Thymus (tissue), 11 donors: ENCODE measurements around the gene GRK5. TPM values are rescaled to one million over a fixed set of nuclear protein-coding genes. Genes with fewer than 3 reads are reported as not detected.

ENCODE experiments used
- DNase-seq, 9 donors: peaks; one replicate each; pipeline ENCODE4 v3.0.0-alpha.2; 2013; ENCODE audit warnings: low spot score in 9 of 9, low read depth in 6 of 9, missing footprints in 1 of 9
- H3K27ac ChIP-seq, 2 donors: one replicate each; pipeline ENCODE4 v1.5.1; 2013; ENCODE audit warnings: control low read depth in 1 of 2, low read depth in 1 of 2, low read length in 1 of 2, mild to moderate bottlenecking in 1 of 2, moderate library complexity in 1 of 2
- H3K27me3 ChIP-seq, 2 donors: one replicate each; pipeline ENCODE4 v1.5.1; 2013; ENCODE audit warnings: low read length in 1 of 2; ENCODE audit not compliant: control insufficient read depth in 2 of 2, insufficient read depth in 1 of 2
- H3K36me3 ChIP-seq, 2 donors: one replicate each; pipeline ENCODE4 v1.5.1; 2013; ENCODE audit warnings: low read length in 1 of 2, mild to moderate bottlenecking in 1 of 2, moderate library complexity in 1 of 2; ENCODE audit not compliant: control insufficient read depth in 2 of 2, insufficient read depth in 2 of 2
- H3K4me1 ChIP-seq, 2 donors: one replicate each; pipeline ENCODE4 v1.5.1; 2013; ENCODE audit warnings: low read length in 2 of 2; ENCODE audit not compliant: control insufficient read depth in 2 of 2, insufficient read depth in 2 of 2
- H3K4me3 ChIP-seq, 2 donors: one replicate each; pipeline ENCODE4 v1.5.1; 2013; ENCODE audit warnings: low read length in 2 of 2, control low read depth in 1 of 2, mild to moderate bottlenecking in 1 of 2
- H3K9me3 ChIP-seq, 2 donors: one replicate each; pipeline ENCODE4 v1.5.1; 2013; ENCODE audit warnings: low read length in 1 of 2, mild to moderate bottlenecking in 1 of 2; ENCODE audit not compliant: control insufficient read depth in 2 of 2, insufficient read depth in 1 of 2
- WGBS: extraction: QIAGEN DNeasy Blood & Tissue Kit; methylation state at CpG from one replicate; pipeline ENCODE4 v1.1.7; 2013; 5-methylcytosine and 5-hydroxymethylcytosine counted together
- polyA plus RNA-seq: library from polyadenylated mRNA; stranded (reverse); fragments of 200-250 nt; gene quantifications from one replicate; pipeline ENCODE4 v1.2.3, GENCODE V29; 2013
- total RNA-seq: library from RNA; stranded (reverse); fragments of 120-200 nt; gene quantifications from one replicate; pipeline ENCODE4 v1.2.4, GENCODE V29; 2013
- donor health status: healthy.

The GRK5 gene
- total and polyA plus RNA-seq, 2 donors: 14.4 to 18.5 TPM

GRCh38 chr10:119391440-119392251, 184.3 kb downstream of the GRK5 start:
- peaks cover 0 to 5% of the 10 kb centered on the region in 2 donors for H3K4me1 ChIP-seq
- no peaks in the 10 kb centered on the region for H3K27me3 ChIP-seq
- WGBS: 92% methylated on average over 18 of the region's 18 CpGs
- H3K9me3 ChIP-seq: no peaks in the 10 kb centered on the region
- peaks cover 0 to 5% of the 10 kb centered on the region in 2 donors for H3K36me3 ChIP-seq
- H3K4me3 ChIP-seq: no peak overlapping the region
- no peak for DNase-seq
- H3K27ac ChIP-seq: no peak overlapping the region

GRCh38 chr10:119393019-119393418, 185.6 kb downstream of the GRK5 start:
- Histone ChIP-seq H3K4me3 (no peak overlapping the region), H3K27me3 (no peaks in the 10 kb centered on the region), H3K4me1 (peaks cover 0 to 5% of the 10 kb centered on the region in 2 donors), H3K9me3 (no peaks in the 10 kb centered on the region), H3K27ac (no peak overlapping the region), H3K36me3 (peaks cover 8 to 16% of the 10 kb centered on the region in 2 donors)
- no peak for DNase-seq
- WGBS: 95% methylated on average over 13 of the region's 13 CpGs

- DNase-seq: no peak
- Histone ChIP-seq H3K4me3 (no peak overlapping the region), H3K36me3 (peaks cover 8 to 20% of the 10 kb centered on the region in 2 donors), H3K27ac (no peak overlapping the region), H3K4me1 (peaks cover 0 to 5% of the 10 kb centered on the region in 2 donors), H3K9me3 (no peaks in the 10 kb centered on the region), H3K27me3 (no peaks in the 10 kb centered on the region)
- WGBS: 90% methylated on average over 11 of the region's 11 CpGs
These were observed 186.1 kb downstream of the GRK5 start for GRCh38 chr10:119393421-119393820.

DNA sequence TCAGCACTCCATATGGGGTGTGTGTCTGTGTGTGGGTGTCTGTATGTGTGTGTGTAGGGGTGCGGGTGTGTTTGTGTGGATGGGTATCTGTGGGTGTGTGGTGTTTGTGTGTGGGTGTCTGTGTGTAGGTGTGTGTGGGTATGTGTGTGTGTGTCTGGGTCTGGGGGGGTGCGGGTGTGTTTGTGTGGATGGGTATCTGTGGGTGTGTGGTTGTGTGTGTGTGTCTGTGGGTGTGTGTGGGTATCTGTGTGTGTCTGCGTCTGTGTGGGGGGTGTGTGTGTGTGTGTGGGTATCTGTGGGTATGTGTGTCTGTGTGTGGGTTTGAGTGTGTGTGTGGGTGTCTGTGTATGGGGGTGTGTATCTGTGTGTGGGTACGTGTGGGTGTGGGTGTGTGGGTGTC, 186.5 kb downstream of the GRK5 start:
- DNase-seq: no peak
- Histone ChIP-seq H3K4me1 (peaks cover 0 to 5% of the 10 kb centered on the region in 2 donors), H3K4me3 (no peak overlapping the region), H3K27ac (no peak overlapping the region), H3K9me3 (no peaks in the 10 kb centered on the region), H3K36me3 (peaks cover 8 to 17% of the 10 kb centered on the region in 2 donors), H3K27me3 (no peaks in the 10 kb centered on the region)
- WGBS: 95% methylated on average over 4 of the region's 4 CpGs

DNA sequence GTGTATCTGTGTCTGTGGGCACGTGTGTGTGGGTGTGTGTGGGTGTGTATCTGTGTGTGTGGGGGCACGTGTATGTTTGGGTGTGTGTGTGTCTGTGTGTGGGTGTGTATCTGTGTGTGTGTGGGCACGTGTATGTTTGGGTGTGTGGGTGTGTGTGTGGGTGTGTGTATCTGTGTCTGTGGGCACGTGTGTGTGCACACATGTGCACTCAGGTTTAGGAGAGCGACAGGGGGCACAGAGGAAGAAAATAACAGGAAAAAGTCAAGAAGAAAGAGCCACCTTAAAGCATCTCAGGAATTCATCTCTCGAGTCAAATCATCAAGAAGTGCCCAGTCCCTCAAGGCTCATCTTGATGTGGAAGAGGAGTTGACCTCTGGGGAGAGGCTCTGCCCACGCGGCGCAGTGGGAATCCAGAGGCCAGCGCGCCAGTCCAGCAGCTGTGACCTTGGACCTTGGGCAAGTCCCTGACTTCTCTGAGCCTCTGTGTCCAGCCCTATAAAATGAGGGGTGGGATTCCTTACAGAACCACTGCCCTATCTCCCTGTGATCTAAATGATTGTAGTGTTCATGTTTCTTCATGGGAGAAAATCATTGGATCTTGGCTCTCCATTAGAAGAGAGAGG, 187.4 kb downstream of the GRK5 start:
- peaks cover 10 to 17% of the 10 kb centered on the region in 2 donors for H3K36me3 ChIP-seq
- peaks cover 0 to 5% of the 10 kb centered on the region in 2 donors for H3K4me1 ChIP-seq
- H3K4me3 ChIP-seq: no peak overlapping the region
- DNase-seq: no peak
- no peaks in the 10 kb centered on the region for H3K27me3 ChIP-seq
- H3K9me3 ChIP-seq: no peaks in the 10 kb centered on the region
- WGBS: 82% methylated on average over 11 of the region's 11 CpGs
- H3K27ac ChIP-seq: no peak overlapping the region

DNA sequence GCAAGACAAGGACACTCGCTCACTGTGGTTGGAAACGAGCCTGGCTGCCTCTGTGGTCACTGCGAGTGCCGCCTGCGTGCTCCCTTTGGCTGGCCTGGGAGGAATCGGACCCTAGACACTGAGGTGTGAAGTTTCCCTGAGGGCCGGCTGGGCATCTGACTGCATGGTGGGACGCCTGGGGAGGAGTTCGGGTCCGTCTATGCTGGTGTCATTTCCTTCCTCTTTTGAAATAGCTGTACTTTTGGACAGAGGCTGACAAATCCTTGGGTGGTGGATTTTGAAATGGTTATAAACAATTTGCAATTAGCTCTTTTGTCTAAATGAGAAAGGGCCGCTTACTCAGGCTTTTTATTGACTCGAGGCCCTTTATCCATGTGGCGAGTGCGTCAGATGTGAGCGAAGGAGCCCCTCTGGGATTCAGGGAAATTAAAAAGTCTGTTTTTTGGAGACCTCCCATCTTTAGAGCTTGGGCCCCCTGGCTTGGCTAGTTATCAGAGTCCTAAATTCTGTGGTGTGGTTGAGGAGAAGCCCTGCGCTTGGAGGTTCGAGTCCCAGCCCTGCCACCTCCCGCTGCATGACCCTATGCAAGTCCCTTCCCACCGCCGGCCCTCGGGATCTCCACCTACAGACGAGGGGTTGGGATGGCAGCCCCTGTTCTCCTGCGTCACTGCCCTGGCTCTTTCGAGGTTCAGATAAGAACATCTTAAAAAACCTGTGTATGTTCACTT, 188.1 kb downstream of the GRK5 start:
- Histone ChIP-seq H3K9me3 (no peaks in the 10 kb centered on the region), H3K36me3 (peaks cover 10 to 17% of the 10 kb centered on the region in 2 donors), H3K27ac (no peak overlapping the region), H3K4me1 (peaks cover 0 to 5% of the 10 kb centered on the region in 2 donors), H3K27me3 (no peaks in the 10 kb centered on the region), H3K4me3 (no peak overlapping the region)
- WGBS: 69% methylated on average over 24 of the region's 24 CpGs
- no peak for DNase-seq

GRCh38 chr10:119396008-119396708, 188.8 kb downstream of the GRK5 start:
- peaks cover 0 to 8% of the 10 kb centered on the region in 2 donors for H3K4me1 ChIP-seq
- H3K4me3 ChIP-seq: no peak overlapping the region
- DNase-seq: no peak
- WGBS: 70% methylated on average over 10 of the region's 10 CpGs
- H3K36me3 ChIP-seq: peaks cover 10 to 17% of the 10 kb centered on the region in 2 donors
- no peaks in the 10 kb centered on the region for H3K9me3 ChIP-seq
- no peak overlapping the region for H3K27ac ChIP-seq
- H3K27me3 ChIP-seq: no peaks in the 10 kb centered on the region

DNA sequence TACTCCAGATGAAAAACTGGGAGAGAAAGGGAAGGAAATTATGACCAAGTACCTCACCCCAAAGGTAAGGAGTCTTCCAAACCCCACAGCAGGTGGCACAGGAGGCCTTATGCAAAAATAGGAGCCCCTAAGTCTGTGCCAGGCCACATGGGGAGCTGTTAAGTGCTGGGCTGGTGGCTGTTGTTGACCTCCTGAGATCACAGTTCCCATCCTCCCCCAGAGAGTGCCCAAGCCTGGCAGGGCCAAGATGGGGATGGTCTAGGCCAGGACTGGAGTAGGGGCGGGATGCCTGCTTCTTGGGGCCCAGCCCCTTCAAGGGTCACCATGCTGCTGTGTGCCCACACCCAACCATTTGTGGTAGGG, 189.3 kb downstream of the GRK5 start:
- no peak for DNase-seq
- Histone ChIP-seq H3K4me3 (no peak overlapping the region), H3K4me1 (peaks cover 0 to 13% of the 10 kb centered on the region in 2 donors), H3K36me3 (peaks cover 10 to 17% of the 10 kb centered on the region in 2 donors), H3K27me3 (no peaks in the 10 kb centered on the region), H3K27ac (no peak overlapping the region), H3K9me3 (no peaks in the 10 kb centered on the region)
- 94% methylated on average over 1 of the region's 1 CpG for WGBS
